ENCODE results near the gene LRFN2. TPM values are rescaled to one million over a fixed set of nuclear protein-coding genes. Genes with fewer than 3 reads are reported as not detected.

Gene LRFN2
- total RNA-seq, 1 donor from 2014 or later: not detected

- Mint-ChIP-seq H3K4me1 (peaks cover 6% of the 10 kb centered on the region), H3K36me3 (ENCODE audit: low read depth) (no peaks in the 10 kb centered on the region), H3K27ac (ENCODE audit: unreplicated experiment) (no peak overlapping the region), H3K4me3 (no peak overlapping the region), H3K27me3 (ENCODE audit: low read depth) (no peaks in the 10 kb centered on the region), H3K9me3 (no peaks in the 10 kb centered on the region)
- DNase-seq (ENCODE audit: low read depth, low spot score): peak; percentile 18
- peak; percentile 66 for TF ChIP-seq CTCF (conservative IDR thresholded peaks at IDR 0.05)
Observed at GRCh38 chr6:40550202-40551101, 36.7 kb downstream of the LRFN2 start.

DNA sequence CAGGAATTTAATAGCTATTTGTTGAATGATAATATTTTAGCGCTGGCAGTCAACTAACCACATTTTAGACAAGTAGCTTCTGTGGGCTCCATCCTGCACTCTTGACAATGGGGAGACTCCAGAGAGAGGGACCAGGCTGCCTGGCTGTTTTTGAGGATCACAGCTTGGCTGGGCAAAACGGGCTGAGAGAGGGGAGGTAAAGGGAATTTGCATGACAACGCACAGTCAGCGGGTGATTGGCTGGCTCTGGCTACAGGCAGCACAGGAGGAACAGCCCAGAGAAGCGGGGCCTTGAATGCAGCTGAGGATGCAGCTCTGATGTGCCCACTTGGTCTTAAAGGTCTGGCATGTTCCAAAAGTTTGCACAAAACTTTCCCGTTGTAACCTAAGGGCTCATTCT is 41.2 kb downstream of the LRFN2 start:
- DNase-seq (ENCODE audit: low read depth, low spot score): peak; percentile 31
- Mint-ChIP-seq H3K36me3 (ENCODE audit: low read depth) (no peaks in the 10 kb centered on the region), H3K4me1 (peaks cover 8% of the 10 kb centered on the region), H3K4me3 (no peak overlapping the region), H3K9me3 (no peaks in the 10 kb centered on the region), H3K27ac (ENCODE audit: unreplicated experiment) (no peak overlapping the region), H3K27me3 (ENCODE audit: low read depth) (no peaks in the 10 kb centered on the region)
- TF ChIP-seq CTCF (conservative IDR thresholded peaks at IDR 0.05): no peak

DNA sequence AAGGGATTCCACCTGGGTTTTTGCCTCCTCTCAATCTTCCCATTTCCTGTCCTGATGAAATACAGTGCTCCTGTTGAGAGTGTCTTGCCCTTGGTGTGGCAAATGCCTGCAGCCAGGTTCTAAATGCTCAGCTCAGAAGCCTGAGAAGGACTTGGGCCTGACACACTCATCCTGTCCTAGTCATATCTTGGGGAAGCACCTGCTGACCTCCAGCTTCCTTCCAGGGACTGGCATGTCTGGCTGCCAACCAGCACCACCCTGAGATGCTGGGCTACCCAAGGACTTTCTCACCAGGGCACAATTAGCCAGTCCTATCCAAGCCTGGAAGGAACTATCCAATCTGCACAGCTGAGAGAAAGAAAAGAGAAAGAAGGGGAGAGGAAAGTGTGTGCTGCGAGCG is 43.4 kb downstream of the LRFN2 start:
- no peak for TF ChIP-seq CTCF (conservative IDR thresholded peaks at IDR 0.05)
- Mint-ChIP-seq H3K4me1 (peaks cover 8% of the 10 kb centered on the region), H3K27ac (ENCODE audit: unreplicated experiment) (no peak overlapping the region), H3K4me3 (no peak overlapping the region), H3K9me3 (no peaks in the 10 kb centered on the region), H3K27me3 (ENCODE audit: low read depth) (no peaks in the 10 kb centered on the region), H3K36me3 (ENCODE audit: low read depth) (no peaks in the 10 kb centered on the region)
- DNase-seq (ENCODE audit: low read depth, low spot score): no peak

DNA sequence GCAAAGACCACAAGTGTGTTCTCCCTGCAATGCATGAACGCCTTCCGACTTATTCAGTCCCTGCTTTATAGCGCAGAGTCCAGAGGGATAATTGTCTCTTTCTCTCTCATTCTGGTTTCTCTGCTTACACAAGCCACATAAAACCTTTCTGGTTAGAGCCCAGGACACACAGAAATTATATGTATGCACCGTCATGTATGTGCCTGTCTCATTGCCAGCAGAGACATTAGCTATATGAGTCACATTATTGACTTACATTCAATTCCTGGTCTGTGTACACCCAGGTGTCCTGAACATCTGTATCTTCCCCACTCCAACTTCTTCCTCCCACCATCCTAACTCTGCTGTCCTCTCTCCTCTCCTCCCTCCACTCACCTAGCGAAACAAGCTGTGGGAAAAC is 44.0 kb downstream of the LRFN2 start:
- H3K4me1 Mint-ChIP-seq: peaks cover 8% of the 10 kb centered on the region
- no peak overlapping the region for H3K4me3 Mint-ChIP-seq

GRCh38 chr6:40542175-40542764 is 44.9 kb downstream of the LRFN2 start:
- Mint-ChIP-seq H3K9me3 (no peaks in the 10 kb centered on the region), H3K4me1 (peaks cover 8% of the 10 kb centered on the region)

More for the DNA sequence above, 44.0 kb downstream of the LRFN2 start:
- DNase-seq (ENCODE audit: low read depth, low spot score): no peak
- Mint-ChIP-seq H3K27ac (ENCODE audit: unreplicated experiment) (no peak overlapping the region), H3K27me3 (ENCODE audit: low read depth) (no peaks in the 10 kb centered on the region), H3K9me3 (no peaks in the 10 kb centered on the region), H3K36me3 (ENCODE audit: low read depth) (no peaks in the 10 kb centered on the region)
- TF ChIP-seq CTCF (conservative IDR thresholded peaks at IDR 0.05): no peak

More at GRCh38 chr6:40542175-40542764, 44.9 kb downstream of the LRFN2 start:
- no peak for DNase-seq (ENCODE audit: low read depth, low spot score)
- no peaks in the 10 kb centered on the region for H3K27me3 Mint-ChIP-seq (ENCODE audit: low read depth)
- TF ChIP-seq CTCF (conservative IDR thresholded peaks at IDR 0.05): no peak
- no peak overlapping the region for H3K4me3 Mint-ChIP-seq
- no peaks in the 10 kb centered on the region for H3K36me3 Mint-ChIP-seq (ENCODE audit: low read depth)
- H3K27ac Mint-ChIP-seq (ENCODE audit: unreplicated experiment): no peak overlapping the region

Data from neural crest cell (in vitro differentiated cells).